ENCODE measurements around the gene CACNA2D4.

Gene CACNA2D4

GRCh38 chr12:1885599-1886245 lies 32.7 kb downstream of the CACNA2D4 start:
- no peak for DNase-seq

GRCh38 chr12:1885082-1885596 lies 33.3 kb downstream of the CACNA2D4 start:
- no peak for DNase-seq

- no peak for DNase-seq
Measured at GRCh38 chr12:1884651-1885050, 33.8 kb downstream of the CACNA2D4 start.

GRCh38 chr12:1883513-1883912 lies 34.9 kb downstream of the CACNA2D4 start:
- no peak for DNase-seq

GRCh38 chr12:1882850-1883470 lies 35.5 kb downstream of the CACNA2D4 start:
- DNase-seq: no peak

- DNase-seq: no peak
Measured at GRCh38 chr12:1882405-1882804, 36.0 kb downstream of the CACNA2D4 start.

GRCh38 chr12:1881936-1882335 lies 36.5 kb downstream of the CACNA2D4 start:
- DNase-seq: no peak

GRCh38 chr12:1881301-1881700 lies 37.2 kb downstream of the CACNA2D4 start:
- no peak for DNase-seq

GRCh38 chr12:1880876-1881275 lies 37.6 kb downstream of the CACNA2D4 start:
- DNase-seq: no peak

GRCh38 chr12:1880153-1880845 lies 38.2 kb downstream of the CACNA2D4 start:
- DNase-seq: no peak

GRCh38 chr12:1879633-1880032 lies 38.8 kb downstream of the CACNA2D4 start:
- no peak for DNase-seq

- no peak for DNase-seq
Measured at GRCh38 chr12:1878695-1879094, 39.8 kb downstream of the CACNA2D4 start.

- no peak for DNase-seq
Measured at GRCh38 chr12:1878214-1878613, 40.2 kb downstream of the CACNA2D4 start.

- DNase-seq: no peak
Measured at GRCh38 chr12:1877169-1877878, 41.1 kb downstream of the CACNA2D4 start.

GRCh38 chr12:1876086-1876485 lies 42.4 kb downstream of the CACNA2D4 start:
- DNase-seq: no peak

- no peak for DNase-seq
Measured at GRCh38 chr12:1875608-1876007, 42.8 kb downstream of the CACNA2D4 start.

GRCh38 chr12:1873531-1874510 lies 44.6 kb downstream of the CACNA2D4 start:
- no peak for DNase-seq

- DNase-seq: no peak
Measured at GRCh38 chr12:1872448-1872847, 46.0 kb downstream of the CACNA2D4 start.

- DNase-seq: no peak
Measured at GRCh38 chr12:1872001-1872400, 46.5 kb downstream of the CACNA2D4 start.

- no peak for DNase-seq
Measured at GRCh38 chr12:1870998-1871917, 47.2 kb downstream of the CACNA2D4 start.

- DNase-seq: no peak
Measured at GRCh38 chr12:1870086-1870485, 48.4 kb downstream of the CACNA2D4 start.

Data from CD4-positive, alpha-beta T cell treated with Interleukin-12 subunit alpha and Interleukin-12 subunit beta, for 1 hour (primary cell).